ENCODE data around the gene SIRT3. TPM values are rescaled to one million over a fixed set of nuclear protein-coding genes. Genes with fewer than 3 reads are reported as not detected.
A peak's percentile ranks its signal among the peaks of the same experiment; 100 is the strongest.
"Not testable (repeated sequence)": the region's sequence is repeated elsewhere in the genome, so short reads cannot be mapped to it uniquely, and the experiment has no call there.

Gene SIRT3
- polyA plus RNA-seq, 1 donor from 2014 or later, result 11.6 TPM

GRCh38 chr11:220641-221215 is 15.4 kb downstream of the SIRT3 start:
- H3K36me3 Mint-ChIP-seq, H3K4me3 Mint-ChIP-seq, H3K9me3 Mint-ChIP-seq, H3K27me3 Mint-ChIP-seq, H3K4me1 Mint-ChIP-seq, H3K27ac Mint-ChIP-seq: not testable (repeated sequence)

- Mint-ChIP-seq H3K27ac (peak overlapping the region in 1 of 3 donors; percentile 88), H3K36me3 (peaks cover 3% of the 10 kb centered on the region), H3K9me3 (no peaks in the 10 kb centered on the region), H3K4me3 (no peak overlapping the region), H3K27me3 (no peaks in the 10 kb centered on the region), H3K4me1 (peaks cover 0 to 3% (median 0%) of the 10 kb centered on the region in 3 donors)
Observed at GRCh38 chr11:218815-219593, 17.1 kb downstream of the SIRT3 start.

GRCh38 chr11:217704-218103 is 18.4 kb downstream of the SIRT3 start:
- H3K27ac Mint-ChIP-seq, result no peak overlapping the region
- H3K4me3 Mint-ChIP-seq, result peak overlapping the region in 1 of 4 donors; percentile 56
- no peaks in the 10 kb centered on the region for H3K27me3 Mint-ChIP-seq
- peaks cover 0 to 1% (median 0%) of the 10 kb centered on the region in 3 donors for H3K4me1 Mint-ChIP-seq
- H3K9me3 Mint-ChIP-seq, result no peaks in the 10 kb centered on the region
- H3K36me3 Mint-ChIP-seq, result peaks cover 1% of the 10 kb centered on the region

GRCh38 chr11:216081-216974 is 19.8 kb downstream of the SIRT3 start:
- peak overlapping the region in 1 of 4 donors; percentile 7 for H3K4me3 Mint-ChIP-seq
- H3K9me3 Mint-ChIP-seq, result no peaks in the 10 kb centered on the region
- no peaks in the 10 kb centered on the region for H3K27me3 Mint-ChIP-seq
- peak overlapping the region in 1 of 3 donors; percentile 39 for H3K27ac Mint-ChIP-seq
- H3K4me1 Mint-ChIP-seq, result peaks cover 0 to 2% (median 1%) of the 10 kb centered on the region in 3 donors
- peaks cover 1% of the 10 kb centered on the region for H3K36me3 Mint-ChIP-seq

- no peaks in the 10 kb centered on the region for H3K27me3 Mint-ChIP-seq
- peaks cover 0 to 4% (median 1%) of the 10 kb centered on the region in 3 donors for H3K4me1 Mint-ChIP-seq
- H3K9me3 Mint-ChIP-seq, result no peaks in the 10 kb centered on the region
- H3K36me3 Mint-ChIP-seq, result peaks cover 1% of the 10 kb centered on the region
- peak overlapping the region in 2 of 3 donors; percentile 12 to 39 for H3K27ac Mint-ChIP-seq
- peak overlapping the region in 1 of 4 donors; percentile 7 for H3K4me3 Mint-ChIP-seq
Observed at GRCh38 chr11:215581-216037, 20.5 kb downstream of the SIRT3 start.

- Mint-ChIP-seq H3K27ac (no peak overlapping the region), H3K9me3 (no peaks in the 10 kb centered on the region), H3K4me1 (peaks cover 0 to 10% (median under 1%) of the 10 kb centered on the region in 3 donors), H3K27me3 (no peaks in the 10 kb centered on the region), H3K36me3 (peaks cover 1% of the 10 kb centered on the region), H3K4me3 (peak overlapping the region in 1 of 4 donors; percentile 70)
Observed at GRCh38 chr11:214083-214482, 22.1 kb downstream of the SIRT3 start.

GRCh38 chr11:213111-213510 is 23.0 kb downstream of the SIRT3 start:
- Mint-ChIP-seq H3K27me3 (no peaks in the 10 kb centered on the region), H3K9me3 (no peaks in the 10 kb centered on the region), H3K4me3 (no peak overlapping the region), H3K4me1 (peaks cover 0 to 10% (median 0%) of the 10 kb centered on the region in 3 donors), H3K27ac (no peak overlapping the region), H3K36me3 (peaks cover 1% of the 10 kb centered on the region)

- Mint-ChIP-seq H3K4me1 (peaks cover 0 to 10% (median 4%) of the 10 kb centered on the region in 3 donors), H3K4me3 (peak overlapping the region in 1 of 4 donors; percentile 98), H3K27ac (no peak overlapping the region), H3K27me3 (no peaks in the 10 kb centered on the region), H3K36me3 (no peaks in the 10 kb centered on the region), H3K9me3 (no peaks in the 10 kb centered on the region)
Observed at GRCh38 chr11:212150-213100, 23.7 kb downstream of the SIRT3 start.

GRCh38 chr11:211741-212140 is 24.4 kb downstream of the SIRT3 start:
- H3K27me3 Mint-ChIP-seq, result no peaks in the 10 kb centered on the region
- H3K4me3 Mint-ChIP-seq, result peak overlapping the region in 1 of 4 donors; percentile 98
- H3K27ac Mint-ChIP-seq, result peak overlapping the region in 2 of 3 donors; percentile 10 to 98
- no peaks in the 10 kb centered on the region for H3K9me3 Mint-ChIP-seq
- H3K4me1 Mint-ChIP-seq, result peaks cover 0 to 10% (median 7%) of the 10 kb centered on the region in 3 donors
- H3K36me3 Mint-ChIP-seq, result no peaks in the 10 kb centered on the region

GRCh38 chr11:211295-211694 is 24.8 kb downstream of the SIRT3 start:
- Mint-ChIP-seq H3K27ac (peak overlapping the region in 2 of 3 donors; percentile 10 to 98), H3K27me3 (no peaks in the 10 kb centered on the region), H3K36me3 (no peaks in the 10 kb centered on the region), H3K4me1 (peaks cover 0 to 13% (median 7%) of the 10 kb centered on the region in 3 donors), H3K9me3 (no peaks in the 10 kb centered on the region), H3K4me3 (peak overlapping the region in 3 of 4 donors; percentile 62 to 98 (median 68))

- H3K9me3 Mint-ChIP-seq, result no peaks in the 10 kb centered on the region
- no peaks in the 10 kb centered on the region for H3K36me3 Mint-ChIP-seq
- peak overlapping the region in 2 of 3 donors; percentile 62 to 98 for H3K27ac Mint-ChIP-seq
- peaks cover 0 to 16% (median 7%) of the 10 kb centered on the region in 3 donors for H3K4me1 Mint-ChIP-seq
- no peaks in the 10 kb centered on the region for H3K27me3 Mint-ChIP-seq
- H3K4me3 Mint-ChIP-seq, result peak overlapping the region in 2 of 4 donors; percentile 98 to 99
Observed at GRCh38 chr11:210803-211180, 25.4 kb downstream of the SIRT3 start.

GRCh38 chr11:210122-210802 is 25.9 kb downstream of the SIRT3 start:
- H3K9me3 Mint-ChIP-seq, result no peaks in the 10 kb centered on the region
- H3K27ac Mint-ChIP-seq, result peak overlapping the region in 2 of 3 donors; percentile 62 to 98
- peak overlapping the region in 3 of 4 donors; percentile 55 to 99 (median 98) for H3K4me3 Mint-ChIP-seq

More at GRCh38 chr11:210122-210802, 25.9 kb downstream of the SIRT3 start:
- Mint-ChIP-seq H3K4me1 (peaks cover 0 to 19% (median 7%) of the 10 kb centered on the region in 3 donors), H3K36me3 (no peaks in the 10 kb centered on the region), H3K27me3 (no peaks in the 10 kb centered on the region)

All from IgD-negative memory B cell (primary cell).